Measurements from ENCODE around the gene SLC35C1. TPM values are rescaled to one million over a fixed set of nuclear protein-coding genes. Genes with fewer than 3 reads are reported as not detected.

The SLC35C1 gene
- total and polyA plus RNA-seq, 8 donors: 6.6 to 30.7 (median 7.7) TPM

GRCh38 chr11:45778341-45778740 is 26.6 kb upstream of the SLC35C1 start:
- H3K4me1 ChIP-seq: peaks cover 0 to 3% of the 10 kb centered on the region in 2 donors
- peaks cover 0 to 9% of the 10 kb centered on the region in 2 donors for H3K27me3 ChIP-seq
- no peak overlapping the region for H3K27ac ChIP-seq
- TF ChIP-seq, protein P1, sequence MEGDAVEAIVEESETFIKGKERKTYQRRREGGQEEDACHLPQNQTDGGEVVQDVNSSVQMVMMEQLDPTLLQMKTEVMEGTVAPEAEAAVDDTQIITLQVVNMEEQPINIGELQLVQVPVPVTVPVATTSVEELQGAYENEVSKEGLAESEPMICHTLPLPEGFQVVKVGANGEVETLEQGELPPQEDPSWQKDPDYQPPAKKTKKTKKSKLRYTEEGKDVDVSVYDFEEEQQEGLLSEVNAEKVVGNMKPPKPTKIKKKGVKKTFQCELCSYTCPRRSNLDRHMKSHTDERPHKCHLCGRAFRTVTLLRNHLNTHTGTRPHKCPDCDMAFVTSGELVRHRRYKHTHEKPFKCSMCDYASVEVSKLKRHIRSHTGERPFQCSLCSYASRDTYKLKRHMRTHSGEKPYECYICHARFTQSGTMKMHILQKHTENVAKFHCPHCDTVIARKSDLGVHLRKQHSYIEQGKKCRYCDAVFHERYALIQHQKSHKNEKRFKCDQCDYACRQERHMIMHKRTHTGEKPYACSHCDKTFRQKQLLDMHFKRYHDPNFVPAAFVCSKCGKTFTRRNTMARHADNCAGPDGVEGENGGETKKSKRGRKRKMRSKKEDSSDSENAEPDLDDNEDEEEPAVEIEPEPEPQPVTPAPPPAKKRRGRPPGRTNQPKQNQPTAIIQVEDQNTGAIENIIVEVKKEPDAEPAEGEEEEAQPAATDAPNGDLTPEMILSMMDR (IDR thresholded peaks at IDR 0.05): no peak
- no peaks in the 10 kb centered on the region for H3K36me3 ChIP-seq
- DNase-seq: no peak
- no peak for ATAC-seq
- H3K4me3 ChIP-seq: no peak overlapping the region
- no peaks in the 10 kb centered on the region for H3K9me3 ChIP-seq
- intact Hi-C loops (cut with DNase I): loop anchor here in 1 of 2 donors (10.0 kb wide), 3 partner anchors 114 to 434 kb away; partner anchors contain the start of gene CHST1

GRCh38 chr11:45779602-45780001 is 25.3 kb upstream of the SLC35C1 start:
- Histone ChIP-seq H3K27me3 (peaks cover 0 to 9% of the 10 kb centered on the region in 2 donors), H3K27ac (no peak overlapping the region), H3K4me3 (no peak overlapping the region), H3K9me3 (no peaks in the 10 kb centered on the region), H3K36me3 (no peaks in the 10 kb centered on the region), H3K4me1 (peaks cover 0 to 3% of the 10 kb centered on the region in 2 donors)
- TF ChIP-seq, protein P1 (IDR thresholded peaks at IDR 0.05): no peak
- DNase-seq (no peak), ATAC-seq (no peak)
- intact Hi-C loops (cut with DNase I): loop anchor here in 1 of 2 donors (10.0 kb wide), 3 partner anchors 115 to 435 kb away; partner anchors contain the start of gene CHST1

- Histone ChIP-seq H3K9me3 (peaks cover 0 to 2% of the 10 kb centered on the region in 2 donors), H3K27me3 (peaks cover 0 to 13% of the 10 kb centered on the region in 2 donors), H3K36me3 (no peaks in the 10 kb centered on the region), H3K27ac (no peak overlapping the region), H3K4me3 (no peak overlapping the region), H3K4me1 (no peaks in the 10 kb centered on the region)
- ATAC-seq (no peak), DNase-seq (no peak)
- TF ChIP-seq, protein P1 (IDR thresholded peaks at IDR 0.05): no peak
- intact Hi-C loops (cut with DNase I): no loop called here
Measured at GRCh38 chr11:45786272-45786671, 18.7 kb upstream of the SLC35C1 start.

DNA sequence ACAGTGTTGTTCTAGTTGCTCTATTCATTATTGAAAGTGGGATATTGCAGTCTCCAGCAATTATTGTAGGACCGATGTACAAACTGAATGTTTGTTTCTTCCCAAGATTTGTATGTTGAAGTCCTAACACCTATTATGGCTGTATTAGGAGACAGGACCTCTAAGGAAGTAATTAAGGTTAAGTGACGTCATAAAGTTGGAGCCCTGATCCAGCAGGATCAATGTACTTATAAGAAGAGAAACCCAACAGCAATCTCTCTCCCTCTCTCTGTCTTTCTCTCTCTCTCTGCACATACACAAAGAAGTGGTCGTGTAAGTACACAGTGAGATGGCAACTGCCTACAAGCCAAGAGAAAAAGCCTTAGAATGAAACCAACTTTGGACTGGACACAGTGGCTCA is 16.1 kb upstream of the SLC35C1 start:
- H3K27me3 ChIP-seq: peaks cover 0 to 17% of the 10 kb centered on the region in 2 donors

GRCh38 chr11:45791524-45791923 is 13.4 kb upstream of the SLC35C1 start:
- H3K36me3 ChIP-seq: no peaks in the 10 kb centered on the region
- no peaks in the 10 kb centered on the region for H3K9me3 ChIP-seq
- peaks cover 0 to 12% of the 10 kb centered on the region in 2 donors for H3K27me3 ChIP-seq
- intact Hi-C loops (cut with DNase I): no loop called here
- no peak for DNase-seq
- H3K4me3 ChIP-seq: no peak overlapping the region
- no peak for ATAC-seq
- H3K4me1 ChIP-seq: no peaks in the 10 kb centered on the region
- no peak overlapping the region for H3K27ac ChIP-seq
- TF ChIP-seq, protein P1 (IDR thresholded peaks at IDR 0.05): no peak

More for the DNA sequence above, 16.1 kb upstream of the SLC35C1 start:
- ATAC-seq: no peak
- H3K9me3 ChIP-seq: peaks cover 0 to 2% of the 10 kb centered on the region in 2 donors
- no peak for DNase-seq
- H3K4me1 ChIP-seq: no peaks in the 10 kb centered on the region
- H3K4me3 ChIP-seq: no peak overlapping the region
- no peaks in the 10 kb centered on the region for H3K36me3 ChIP-seq
- TF ChIP-seq, protein P1 (IDR thresholded peaks at IDR 0.05): no peak
- intact Hi-C loops (cut with DNase I): no loop called here
- H3K27ac ChIP-seq: no peak overlapping the region
